ENCODE data around the gene HNRNPLL.

HNRNPLL gene

DNA sequence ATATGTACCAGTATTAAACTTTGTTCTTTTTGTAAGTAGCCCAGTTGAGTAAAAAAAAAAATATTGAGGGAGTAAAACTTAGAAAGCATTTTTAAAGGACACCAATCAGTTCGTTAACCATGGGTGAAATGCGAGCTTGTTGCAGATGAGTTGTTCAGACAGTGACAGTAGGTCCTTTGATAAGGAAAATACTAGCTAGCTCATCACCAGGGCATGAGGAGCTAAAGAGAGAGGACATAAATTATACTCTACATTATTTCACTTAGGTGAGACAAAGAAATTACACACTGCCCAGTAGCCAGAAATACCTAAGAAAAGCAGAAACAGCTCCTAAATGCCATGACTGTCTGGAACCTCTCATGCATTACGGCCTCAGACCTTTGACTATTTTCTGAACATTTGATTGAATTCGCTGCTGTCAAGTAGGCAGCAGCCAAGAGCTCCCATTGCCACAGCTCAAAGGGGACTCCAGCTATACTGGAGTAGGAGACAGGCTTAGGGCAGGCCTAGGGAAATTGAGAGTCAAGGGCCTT is 2.6 kb upstream of the HNRNPLL start:
- TF ChIP-seq ZNF529 (tag by site-specific recombination; IDR thresholded peaks at IDR 0.05; ENCODE audit: insufficient replicate concordance), result no peak
- TF ChIP-seq ZNF792 (tag by site-specific recombination; IDR thresholded peaks at IDR 0.05), result no peak
- TF ChIP-seq, protein P1, sequence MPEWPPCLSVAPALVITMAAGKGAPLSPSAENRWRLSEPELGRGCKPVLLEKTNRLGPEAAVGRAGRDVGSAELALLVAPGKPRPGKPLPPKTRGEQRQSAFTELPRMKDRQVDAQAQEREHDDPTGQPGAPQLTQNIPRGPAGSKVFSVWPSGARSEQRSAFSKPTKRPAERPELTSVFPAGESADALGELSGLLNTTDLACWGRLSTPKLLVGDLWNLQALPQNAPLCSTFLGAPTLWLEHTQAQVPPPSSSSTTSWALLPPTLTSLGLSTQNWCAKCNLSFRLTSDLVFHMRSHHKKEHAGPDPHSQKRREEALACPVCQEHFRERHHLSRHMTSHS (tag by site-specific recombination; IDR thresholded peaks at IDR 0.05), result no peak
- TF ChIP-seq MZF1 (tag by site-specific recombination; IDR thresholded peaks at IDR 0.05; ENCODE audit: borderline replicate concordance), result no peak
- TF ChIP-seq ZNF623 (tag by site-specific recombination; IDR thresholded peaks at IDR 0.05), result no peak
- no peak for TF ChIP-seq ZNF48 (tag by site-specific recombination; IDR thresholded peaks at IDR 0.05)
- TF ChIP-seq SP7 (tag by site-specific recombination; IDR thresholded peaks at IDR 0.05), result no peak
- TF ChIP-seq REPIN1 (tag by site-specific recombination; IDR thresholded peaks at IDR 0.05; ENCODE audit: low read depth), result no peak
- no peak for TF ChIP-seq KLF7 (tag by site-specific recombination; IDR thresholded peaks at IDR 0.05; ENCODE audit: borderline replicate concordance)
- no peak for TF ChIP-seq ZFP37 (tag by site-specific recombination; IDR thresholded peaks at IDR 0.05)
- no peak for TF ChIP-seq IKZF3 (tag by site-specific recombination; IDR thresholded peaks at IDR 0.05)
- ChIA-PET POLR2A (no interaction called here), CTCF (interaction anchor here (0.8 to 6.3 kb wide), 8 partner anchors 12 to 96 kb away, joined by 3 to 47 read pairs (median 4); no protein-coding TSS in a partner anchor)
- no peak overlapping the region for H3K4me3 ChIP-seq (ENCODE audit: low read depth, low read length)
- H3K4me1 ChIP-seq (ENCODE audit: control insufficient read depth, insufficient read depth, low read length), result 0 out of 2 replicates have a peak, but pooled peaks cover 2% of the 10 kb centered on the region
- no peaks in the 10 kb centered on the region for H3K36me3 ChIP-seq (ENCODE audit: control insufficient read depth in 2 of 2, insufficient read depth in 1 of 2, low read length in 2 of 2)
- no peaks in the 10 kb centered on the region for H3K9me3 ChIP-seq (ENCODE audit: control insufficient read depth, insufficient read depth, low read depth, low read length)
- H3K27ac ChIP-seq (ENCODE audit: extremely low read depth, low read depth, low read length), result no peak overlapping the region

DNA sequence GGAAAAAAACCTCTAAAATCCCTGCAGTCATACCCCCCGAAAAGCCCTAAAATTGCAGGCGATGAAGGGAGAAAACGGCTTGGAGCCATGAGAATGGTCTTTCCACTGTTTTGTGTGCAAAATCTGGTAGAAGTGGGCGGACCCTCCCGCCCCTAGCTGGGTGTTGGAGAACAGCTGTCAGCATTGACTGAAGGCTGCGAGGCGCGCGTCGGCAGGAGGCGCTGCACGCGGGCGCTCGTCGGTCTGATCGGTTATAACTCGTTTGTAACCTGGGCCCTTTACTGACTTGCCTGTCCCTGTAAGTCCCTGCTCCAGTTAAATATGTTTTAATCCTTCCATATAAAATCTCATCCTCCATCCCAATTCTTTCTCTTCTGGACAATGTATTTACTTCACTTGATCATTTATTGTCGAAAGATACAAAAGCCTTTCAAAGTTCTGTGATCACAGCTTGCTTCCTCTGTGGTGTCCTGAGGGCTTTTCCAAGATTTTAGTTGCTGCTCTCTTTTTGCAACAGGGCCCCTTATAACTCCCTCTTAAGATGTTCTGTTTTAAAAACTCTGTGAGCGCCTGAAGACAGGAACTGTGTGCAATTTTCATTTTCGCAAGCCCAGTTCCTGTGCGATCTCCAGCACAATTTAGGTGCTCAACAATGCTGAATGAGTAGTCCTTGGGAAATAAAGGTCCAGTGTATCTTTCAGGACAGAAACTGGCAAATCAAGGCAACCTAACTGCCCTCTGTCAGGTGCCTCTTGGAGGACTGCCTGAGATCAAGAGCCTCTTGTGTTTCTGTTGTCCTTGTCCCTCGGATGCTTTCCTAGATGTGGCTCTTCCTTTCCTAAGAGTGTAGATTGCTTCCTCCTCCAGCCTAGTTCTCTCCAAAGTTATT is 918 bp upstream of the HNRNPLL start:
- CTCF ChIA-PET, result interaction anchor here (0.6 to 6.3 kb wide), 27 partner anchors 8 to 1026 kb away, joined by 3 to 47 read pairs (median 3); no protein-coding TSS in a partner anchor
- TF ChIP-seq ZNF660 (tag by site-specific recombination; IDR thresholded peaks at IDR 0.05) (peak; percentile 67; the same call in 1 of the 2 replicates), ZNF654 (tag by site-specific recombination; IDR thresholded peaks at IDR 0.05; ENCODE audit: low read depth) (peak; percentile 28), KLF8 (tag by site-specific recombination; IDR thresholded peaks at IDR 0.05) (peak; percentile 12; the same call in 1 of the 2 replicates), KLF16 (tag by site-specific recombination; IDR thresholded peaks at IDR 0.05) (peak; percentile 55; the same call in 1 of the 2 replicates), ZNF394 (tag by site-specific recombination; IDR thresholded peaks at IDR 0.05; ENCODE audit: borderline replicate concordance) (no peak), ZNF335 (tag by site-specific recombination; conservative IDR thresholded peaks at IDR 0.05) (peak; percentile 89), ZNF391 (tag by site-specific recombination; IDR thresholded peaks at IDR 0.05; ENCODE audit: borderline replicate concordance, low read depth) (0 out of 2 replicates have a peak, but pooled peaks have one; percentile 17), ZNF626 (tag by site-specific recombination; IDR thresholded peaks at IDR 0.05) (no peak)
- TF ChIP-seq, protein P2, sequence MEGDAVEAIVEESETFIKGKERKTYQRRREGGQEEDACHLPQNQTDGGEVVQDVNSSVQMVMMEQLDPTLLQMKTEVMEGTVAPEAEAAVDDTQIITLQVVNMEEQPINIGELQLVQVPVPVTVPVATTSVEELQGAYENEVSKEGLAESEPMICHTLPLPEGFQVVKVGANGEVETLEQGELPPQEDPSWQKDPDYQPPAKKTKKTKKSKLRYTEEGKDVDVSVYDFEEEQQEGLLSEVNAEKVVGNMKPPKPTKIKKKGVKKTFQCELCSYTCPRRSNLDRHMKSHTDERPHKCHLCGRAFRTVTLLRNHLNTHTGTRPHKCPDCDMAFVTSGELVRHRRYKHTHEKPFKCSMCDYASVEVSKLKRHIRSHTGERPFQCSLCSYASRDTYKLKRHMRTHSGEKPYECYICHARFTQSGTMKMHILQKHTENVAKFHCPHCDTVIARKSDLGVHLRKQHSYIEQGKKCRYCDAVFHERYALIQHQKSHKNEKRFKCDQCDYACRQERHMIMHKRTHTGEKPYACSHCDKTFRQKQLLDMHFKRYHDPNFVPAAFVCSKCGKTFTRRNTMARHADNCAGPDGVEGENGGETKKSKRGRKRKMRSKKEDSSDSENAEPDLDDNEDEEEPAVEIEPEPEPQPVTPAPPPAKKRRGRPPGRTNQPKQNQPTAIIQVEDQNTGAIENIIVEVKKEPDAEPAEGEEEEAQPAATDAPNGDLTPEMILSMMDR (tag by site-specific recombination; IDR thresholded peaks at IDR 0.05), result peak; percentile 91
- TF ChIP-seq, protein P3, sequence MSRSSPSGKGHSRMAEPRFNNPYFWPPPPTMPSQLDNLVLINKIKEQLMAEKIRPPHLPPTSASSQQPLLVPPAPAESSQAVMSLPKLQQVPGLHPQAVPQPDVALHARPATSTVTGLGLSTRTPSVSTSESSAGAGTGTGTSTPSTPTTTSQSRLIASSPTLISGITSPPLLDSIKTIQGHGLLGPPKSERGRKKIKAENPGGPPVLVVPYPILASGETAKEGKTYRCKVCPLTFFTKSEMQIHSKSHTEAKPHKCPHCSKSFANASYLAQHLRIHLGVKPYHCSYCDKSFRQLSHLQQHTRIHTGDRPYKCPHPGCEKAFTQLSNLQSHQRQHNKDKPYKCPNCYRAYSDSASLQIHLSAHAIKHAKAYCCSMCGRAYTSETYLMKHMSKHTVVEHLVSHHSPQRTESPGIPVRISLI (tag by site-specific recombination; IDR thresholded peaks at IDR 0.05), result no peak
- TF ChIP-seq, protein P4, sequence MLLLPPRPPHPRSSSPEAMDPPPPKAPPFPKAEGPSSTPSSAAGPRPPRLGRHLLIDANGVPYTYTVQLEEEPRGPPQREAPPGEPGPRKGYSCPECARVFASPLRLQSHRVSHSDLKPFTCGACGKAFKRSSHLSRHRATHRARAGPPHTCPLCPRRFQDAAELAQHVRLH (tag by site-specific recombination; IDR thresholded peaks at IDR 0.05), result 0 out of 2 replicates have a peak, but pooled peaks have one; percentile 49
- TF ChIP-seq, protein P5, sequence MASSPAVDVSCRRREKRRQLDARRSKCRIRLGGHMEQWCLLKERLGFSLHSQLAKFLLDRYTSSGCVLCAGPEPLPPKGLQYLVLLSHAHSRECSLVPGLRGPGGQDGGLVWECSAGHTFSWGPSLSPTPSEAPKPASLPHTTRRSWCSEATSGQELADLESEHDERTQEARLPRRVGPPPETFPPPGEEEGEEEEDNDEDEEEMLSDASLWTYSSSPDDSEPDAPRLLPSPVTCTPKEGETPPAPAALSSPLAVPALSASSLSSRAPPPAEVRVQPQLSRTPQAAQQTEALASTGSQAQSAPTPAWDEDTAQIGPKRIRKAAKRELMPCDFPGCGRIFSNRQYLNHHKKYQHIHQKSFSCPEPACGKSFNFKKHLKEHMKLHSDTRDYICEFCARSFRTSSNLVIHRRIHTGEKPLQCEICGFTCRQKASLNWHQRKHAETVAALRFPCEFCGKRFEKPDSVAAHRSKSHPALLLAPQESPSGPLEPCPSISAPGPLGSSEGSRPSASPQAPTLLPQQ (tag by site-specific recombination; IDR thresholded peaks at IDR 0.05), result no peak

More for the DNA sequence above, 918 bp upstream of the HNRNPLL start:
- Histone ChIP-seq H3K36me3 (ENCODE audit: control insufficient read depth in 2 of 2, insufficient read depth in 1 of 2, low read length in 2 of 2) (no peaks in the 10 kb centered on the region), H3K4me3 (ENCODE audit: low read depth, low read length) (peak overlapping the region; percentile 64), H3K27ac (ENCODE audit: extremely low read depth, low read depth, low read length) (peak overlapping the region; percentile 73; the same call in 1 of the 2 replicates), H3K4me1 (ENCODE audit: control insufficient read depth, insufficient read depth, low read length) (peaks cover 15% of the 10 kb centered on the region; the same call in 1 of the 2 replicates), H3K9me3 (ENCODE audit: control insufficient read depth, insufficient read depth, low read depth, low read length) (no peaks in the 10 kb centered on the region)
- POLR2A ChIA-PET, result interaction anchor here (0.5 to 3.9 kb wide), 7 partner anchors 13 to 180 kb away, joined by 3 to 71 read pairs (median 4); partner anchors contain the start of gene SRSF7

Measured in HEK293 (cell line).